Measurements from ENCODE around the gene MSH5. TPM values are rescaled to one million over a fixed set of nuclear protein-coding genes. Genes with fewer than 3 reads are reported as not detected.

MSH5 gene
- total RNA-seq, 1 donor from 2014 or later = 18.4 TPM

- no peaks in the 10 kb centered on the region for H3K9me3 Mint-ChIP-seq (ENCODE audit: unreplicated experiment)
- H3K4me3 Mint-ChIP-seq (ENCODE audit: unreplicated experiment) = no peak overlapping the region
- TF ChIP-seq, protein P1, sequence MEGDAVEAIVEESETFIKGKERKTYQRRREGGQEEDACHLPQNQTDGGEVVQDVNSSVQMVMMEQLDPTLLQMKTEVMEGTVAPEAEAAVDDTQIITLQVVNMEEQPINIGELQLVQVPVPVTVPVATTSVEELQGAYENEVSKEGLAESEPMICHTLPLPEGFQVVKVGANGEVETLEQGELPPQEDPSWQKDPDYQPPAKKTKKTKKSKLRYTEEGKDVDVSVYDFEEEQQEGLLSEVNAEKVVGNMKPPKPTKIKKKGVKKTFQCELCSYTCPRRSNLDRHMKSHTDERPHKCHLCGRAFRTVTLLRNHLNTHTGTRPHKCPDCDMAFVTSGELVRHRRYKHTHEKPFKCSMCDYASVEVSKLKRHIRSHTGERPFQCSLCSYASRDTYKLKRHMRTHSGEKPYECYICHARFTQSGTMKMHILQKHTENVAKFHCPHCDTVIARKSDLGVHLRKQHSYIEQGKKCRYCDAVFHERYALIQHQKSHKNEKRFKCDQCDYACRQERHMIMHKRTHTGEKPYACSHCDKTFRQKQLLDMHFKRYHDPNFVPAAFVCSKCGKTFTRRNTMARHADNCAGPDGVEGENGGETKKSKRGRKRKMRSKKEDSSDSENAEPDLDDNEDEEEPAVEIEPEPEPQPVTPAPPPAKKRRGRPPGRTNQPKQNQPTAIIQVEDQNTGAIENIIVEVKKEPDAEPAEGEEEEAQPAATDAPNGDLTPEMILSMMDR (IDR thresholded peaks at IDR 0.05) = no peak
- peaks cover 6% of the 10 kb centered on the region for H3K27me3 Mint-ChIP-seq (ENCODE audit: unreplicated experiment)
- H3K27ac Mint-ChIP-seq (ENCODE audit: unreplicated experiment) = no peak overlapping the region
- H3K4me1 Mint-ChIP-seq (ENCODE audit: unreplicated experiment) = peaks cover 6% of the 10 kb centered on the region
- no peak for DNase-seq (ENCODE audit: extremely low spot score, unreplicated experiment)
- no peaks in the 10 kb centered on the region for H3K36me3 Mint-ChIP-seq (ENCODE audit: unreplicated experiment)
These were observed 22.1 kb upstream of the MSH5 start for GRCh38 chr6:31717499-31718222.

GRCh38 chr6:31718265-31718664 lies 21.5 kb upstream of the MSH5 start:
- Mint-ChIP-seq H3K36me3 (ENCODE audit: unreplicated experiment) (no peaks in the 10 kb centered on the region), H3K4me1 (ENCODE audit: unreplicated experiment) (peaks cover 6% of the 10 kb centered on the region), H3K27me3 (ENCODE audit: unreplicated experiment) (peaks cover 5% of the 10 kb centered on the region), H3K9me3 (ENCODE audit: unreplicated experiment) (no peaks in the 10 kb centered on the region), H3K27ac (ENCODE audit: unreplicated experiment) (no peak overlapping the region), H3K4me3 (ENCODE audit: unreplicated experiment) (no peak overlapping the region)
- TF ChIP-seq, protein P1 (IDR thresholded peaks at IDR 0.05) = no peak
- no peak for DNase-seq (ENCODE audit: extremely low spot score, unreplicated experiment)

DNA sequence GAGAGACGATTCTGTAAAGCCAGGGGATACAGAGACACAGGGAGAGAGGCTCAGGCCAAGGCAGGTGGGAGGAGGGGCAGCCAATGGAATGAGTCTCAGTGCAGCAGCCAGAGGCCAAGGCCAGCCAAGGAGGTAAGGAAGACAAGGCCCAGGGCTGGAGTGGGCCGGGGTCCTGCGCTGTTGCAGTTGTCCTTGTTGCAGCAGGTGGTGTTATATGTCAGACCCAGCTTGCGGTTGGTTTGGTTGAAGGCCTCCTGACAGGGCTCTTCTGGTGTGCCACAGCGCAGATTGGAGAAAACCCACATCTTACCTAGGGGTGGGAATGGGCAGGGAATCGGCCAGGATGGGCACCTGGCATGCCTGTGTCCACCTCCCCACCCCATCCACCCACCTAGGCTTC lies 20.8 kb upstream of the MSH5 start:
- no peaks in the 10 kb centered on the region for H3K9me3 Mint-ChIP-seq (ENCODE audit: unreplicated experiment)
- no peaks in the 10 kb centered on the region for H3K36me3 Mint-ChIP-seq (ENCODE audit: unreplicated experiment)
- H3K4me3 Mint-ChIP-seq (ENCODE audit: unreplicated experiment) = no peak overlapping the region
- H3K27ac Mint-ChIP-seq (ENCODE audit: unreplicated experiment) = no peak overlapping the region
- no peak for DNase-seq (ENCODE audit: extremely low spot score, unreplicated experiment)
- peaks cover 4% of the 10 kb centered on the region for H3K27me3 Mint-ChIP-seq (ENCODE audit: unreplicated experiment)
- TF ChIP-seq, protein P1 (IDR thresholded peaks at IDR 0.05) = no peak
- peaks cover 4% of the 10 kb centered on the region for H3K4me1 Mint-ChIP-seq (ENCODE audit: unreplicated experiment)

DNA sequence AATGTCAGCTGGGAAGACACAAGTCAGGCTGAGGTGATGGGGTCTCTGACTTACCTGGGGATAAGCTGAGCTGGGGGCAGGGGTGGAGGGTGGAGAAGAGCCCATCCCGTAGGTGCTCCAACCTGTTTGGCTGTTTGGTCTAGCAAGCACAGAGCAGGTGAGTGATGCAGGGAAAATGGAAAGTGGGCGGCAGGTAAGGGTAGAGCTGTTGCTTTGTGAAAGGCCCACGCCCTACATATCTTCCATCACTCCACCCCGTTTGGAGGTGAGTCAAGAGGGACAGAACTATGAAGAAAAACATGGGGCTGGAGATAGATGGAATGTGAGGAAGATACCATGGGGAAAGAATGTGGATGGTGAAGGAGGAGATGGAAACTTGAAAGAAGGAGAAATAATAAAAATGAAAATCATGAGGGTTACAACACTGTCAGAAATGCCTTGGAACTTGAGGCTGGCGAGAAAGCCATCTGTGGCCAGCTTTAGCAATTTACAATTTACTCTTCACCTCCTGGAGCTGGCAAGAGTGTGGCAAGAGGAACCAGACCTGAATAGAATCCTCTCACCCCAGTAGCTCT lies 19.5 kb upstream of the MSH5 start:
- TF ChIP-seq, protein P1 (IDR thresholded peaks at IDR 0.05) = no peak
- Mint-ChIP-seq H3K27ac (ENCODE audit: unreplicated experiment) (no peak overlapping the region), H3K27me3 (ENCODE audit: unreplicated experiment) (no peaks in the 10 kb centered on the region), H3K9me3 (ENCODE audit: unreplicated experiment) (no peaks in the 10 kb centered on the region), H3K36me3 (ENCODE audit: unreplicated experiment) (peaks cover 2% of the 10 kb centered on the region), H3K4me3 (ENCODE audit: unreplicated experiment) (no peak overlapping the region), H3K4me1 (ENCODE audit: unreplicated experiment) (no peaks in the 10 kb centered on the region)
- DNase-seq (ENCODE audit: extremely low spot score, unreplicated experiment) = no peak

GRCh38 chr6:31721351-31722020 lies 18.3 kb upstream of the MSH5 start, which contains the start of gene LY6G6C:
LY6G6C (minus strand) TSS chr6:31721746; CDS start chr6:31721679, 67 bp downstream.
- Mint-ChIP-seq H3K27me3 (ENCODE audit: unreplicated experiment) (no peaks in the 10 kb centered on the region), H3K9me3 (ENCODE audit: unreplicated experiment) (no peaks in the 10 kb centered on the region), H3K36me3 (ENCODE audit: unreplicated experiment) (peaks cover 10% of the 10 kb centered on the region), H3K4me3 (ENCODE audit: unreplicated experiment) (no peak within 1 kb of the TSS), H3K4me1 (ENCODE audit: unreplicated experiment) (no peaks in the 10 kb centered on the region), H3K27ac (ENCODE audit: unreplicated experiment) (no peak within 1 kb of the TSS)
- no peak for DNase-seq (ENCODE audit: extremely low spot score, unreplicated experiment)
- TF ChIP-seq, protein P1 (IDR thresholded peaks at IDR 0.05) = no peak

All from osteocyte (in vitro differentiated cells).